Lung (tissue), 12 donors: Measurements from ENCODE around the gene FRMPD4. TPM values are rescaled to one million over a fixed set of nuclear protein-coding genes. Genes with fewer than 3 reads are reported as not detected.

Experiments
- ATAC-seq: fragments of 200-7000 bp; cut with Tn5 transposase; one replicate; pipeline ENCODE4 v1.9.1; 2020; ENCODE audit warnings: moderate number of reproducible peaks; ENCODE audit not compliant: insufficient read depth, low FRiP score
- DNase-seq, 3 donors: peaks; one replicate each; pipeline ENCODE4 v3.0.0-alpha.2; 2013 to 2017
- H3K27ac ChIP-seq, 2 donors: one replicate each; pipeline ENCODE4 v1.5.1; 2013; ENCODE audit warnings: mild to moderate bottlenecking in 2 of 2, moderate library complexity in 2 of 2, control low read depth in 1 of 2, inconsistent platforms in 1 of 2, low read depth in 1 of 2, low read length in 1 of 2
- H3K27me3 ChIP-seq, 3 donors: one replicate each; pipeline ENCODE4 v1.5.1; 2013; ENCODE audit warnings: low read length in 2 of 3; ENCODE audit not compliant: control insufficient read depth in 3 of 3, insufficient read depth in 3 of 3
- H3K36me3 ChIP-seq, 4 donors: one replicate each; pipeline ENCODE4 v1.5.1; 2013; ENCODE audit warnings: low read length in 4 of 4, mild to moderate bottlenecking in 1 of 4, moderate library complexity in 1 of 4; ENCODE audit not compliant: control insufficient read depth in 4 of 4, insufficient read depth in 4 of 4
- H3K4me1 ChIP-seq, 5 donors: one replicate each; pipeline ENCODE4 v1.5.1; 2013; ENCODE audit warnings: low read length in 5 of 5, mild to moderate bottlenecking in 2 of 5, moderate library complexity in 1 of 5; ENCODE audit not compliant: control insufficient read depth in 5 of 5, insufficient read depth in 5 of 5
- H3K4me3 ChIP-seq: one replicate; pipeline ENCODE4 v1.5.1; 2013; ENCODE audit warnings: mild to moderate bottlenecking, control low read depth, moderate library complexity
- H3K9ac ChIP-seq, 2 donors: one replicate each; pipeline ENCODE4 v1.5.1; 2013; ENCODE audit warnings: low read length in 2 of 2, control low read depth in 1 of 2; ENCODE audit not compliant: insufficient read depth in 1 of 2
- H3K9me3 ChIP-seq, 4 donors: one replicate each; pipeline ENCODE4 v1.5.1; 2013; ENCODE audit warnings: low read length in 3 of 4, mild to moderate bottlenecking in 1 of 4, moderate library complexity in 1 of 4; ENCODE audit not compliant: control insufficient read depth in 4 of 4, insufficient read depth in 3 of 4
- CTCF ChIP-seq: IDR thresholded peaks from 2 replicates; pipeline ENCODE4 v1.5.1; 2012; ENCODE audit warnings: mild to moderate bottlenecking; ENCODE audit errors: control extremely low read depth, extremely low read depth
- WGBS, 2 donors: extraction: QIAGEN DNeasy Blood & Tissue Kit; methylation state at CpG; one replicate each; pipeline ENCODE4 v1.1.7; 2013; 5-methylcytosine and 5-hydroxymethylcytosine counted together
- polyA plus RNA-seq, 2 donors: library from polyadenylated mRNA; stranded (reverse); fragments of 200-250 nt; gene quantifications; one replicate each; pipeline ENCODE4 v1.2.1, GENCODE V29; 2013
- total RNA-seq, 2 donors: library from RNA; depleted of rRNA in 1 of 2; stranded (reverse); fragments of >200 nt in 1 of 2; gene quantifications; one replicate each; pipeline ENCODE4 v1.2.1, GENCODE V29; 2014 to 2021
- donor health status: control.
- donor health status: control.
- donor health status: Bipolar disorder and iron deficiency.
- donor health status: healthy.
- donor health status: DM: yes; HTN: yes; CAD: no.

FRMPD4 gene
- total and polyA plus RNA-seq, 4 donors, result 0.01 to 0.43 (median 0.03) TPM

DNA sequence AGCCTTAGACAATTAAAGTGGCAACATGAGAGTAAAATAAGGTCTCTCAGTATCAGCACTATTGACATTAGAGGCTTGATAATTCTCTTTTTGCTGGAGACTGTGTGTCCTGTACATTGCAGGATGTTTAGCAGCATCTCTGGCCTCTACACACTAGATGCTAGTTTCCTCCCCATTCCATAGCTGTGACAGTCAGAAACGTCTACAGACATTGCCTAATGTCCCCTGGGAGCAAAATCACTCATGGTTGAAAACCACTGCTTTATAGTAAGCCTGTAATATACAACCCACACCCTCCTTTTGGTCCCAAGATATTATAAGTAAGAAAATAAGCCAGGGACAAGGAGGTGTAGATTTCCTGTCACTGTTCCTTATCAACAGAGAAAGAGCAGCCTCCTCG lies 166.0 kb downstream of the FRMPD4 start:
- Histone ChIP-seq H3K27ac (no peak overlapping the region), H3K9ac (no peak overlapping the region), H3K9me3 (no peaks in the 10 kb centered on the region), H3K36me3 (no peaks in the 10 kb centered on the region), H3K4me3 (no peak overlapping the region), H3K4me1 (no peaks in the 10 kb centered on the region), H3K27me3 (peaks cover 0 to 41% (median 14%) of the 10 kb centered on the region in 3 donors)
- TF ChIP-seq CTCF, result no peak
- DNase-seq (no peak), ATAC-seq (no peak)
- WGBS, 2 donors, result 38 to 47% methylated on average over 2 of the region's 2 CpGs

DNA sequence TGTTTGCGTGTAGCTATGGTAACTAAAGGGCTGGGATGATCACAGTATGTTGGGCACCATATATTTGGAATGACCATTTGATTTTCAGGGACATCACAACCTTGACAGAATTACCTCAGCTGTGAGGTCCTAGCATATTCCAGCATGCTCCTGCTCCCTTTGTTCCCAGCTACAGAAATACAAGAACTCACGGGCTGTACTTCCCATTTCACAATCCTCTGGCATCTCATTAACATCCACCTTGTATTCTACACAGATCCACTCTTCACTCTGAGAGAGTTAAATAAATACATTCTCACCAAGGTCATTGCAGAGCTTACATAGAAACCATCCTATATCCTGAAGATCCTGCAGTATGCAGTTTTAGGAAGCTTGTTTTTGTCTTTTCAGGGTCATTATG lies 169.7 kb downstream of the FRMPD4 start:
- Histone ChIP-seq H3K27me3 (peaks cover 6 to 39% (median 11%) of the 10 kb centered on the region in 3 donors), H3K4me1 (no peaks in the 10 kb centered on the region), H3K4me3 (no peak overlapping the region), H3K27ac (no peak overlapping the region), H3K9ac (no peak overlapping the region), H3K9me3 (no peaks in the 10 kb centered on the region), H3K36me3 (no peaks in the 10 kb centered on the region)
- DNase-seq (no peak), ATAC-seq (no peak)
- no peak for TF ChIP-seq CTCF
- WGBS, 2 donors, result 56 to 68% methylated on average over 2 of the region's 2 CpGs

GRCh38 chrX:12308420-12308819 lies 170.1 kb downstream of the FRMPD4 start:
- H3K27ac ChIP-seq, result no peak overlapping the region
- H3K4me3 ChIP-seq, result no peak overlapping the region
- no peak overlapping the region for H3K9ac ChIP-seq
- TF ChIP-seq CTCF, result no peak
- WGBS, 2 donors, result 65 to 86% methylated on average over 4 of the region's 4 CpGs
- DNase-seq (no peak), ATAC-seq (no peak)
- peaks cover 7 to 38% (median 13%) of the 10 kb centered on the region in 3 donors for H3K27me3 ChIP-seq
- H3K36me3 ChIP-seq, result no peaks in the 10 kb centered on the region
- no peaks in the 10 kb centered on the region for H3K4me1 ChIP-seq
- no peaks in the 10 kb centered on the region for H3K9me3 ChIP-seq

GRCh38 chrX:12309040-12309743 lies 170.9 kb downstream of the FRMPD4 start:
- 54 to 82% methylated on average over 5 of the region's 5 CpGs for WGBS, 2 donors
- ATAC-seq (no peak), DNase-seq (no peak)

More at GRCh38 chrX:12309040-12309743, 170.9 kb downstream of the FRMPD4 start:
- no peak for TF ChIP-seq CTCF
- Histone ChIP-seq H3K27ac (no peak overlapping the region), H3K9ac (no peak overlapping the region), H3K9me3 (no peaks in the 10 kb centered on the region), H3K4me1 (no peaks in the 10 kb centered on the region), H3K4me3 (no peak overlapping the region), H3K36me3 (no peaks in the 10 kb centered on the region), H3K27me3 (peaks cover 7 to 36% (median 13%) of the 10 kb centered on the region in 3 donors)
